NCI-H187 (cell line): ENCODE data around the gene ASPG.
"Not testable (repeated sequence)": the region's sequence is repeated elsewhere in the genome, so short reads cannot be mapped to it uniquely, and the experiment has no call there.

ENCODE experiments used
- DNase-seq, 2 experiments: peaks; one replicate each; lab custom pipeline; 2025; lab: John Stamatoyannopoulos, UW

Gene ASPG

DNA sequence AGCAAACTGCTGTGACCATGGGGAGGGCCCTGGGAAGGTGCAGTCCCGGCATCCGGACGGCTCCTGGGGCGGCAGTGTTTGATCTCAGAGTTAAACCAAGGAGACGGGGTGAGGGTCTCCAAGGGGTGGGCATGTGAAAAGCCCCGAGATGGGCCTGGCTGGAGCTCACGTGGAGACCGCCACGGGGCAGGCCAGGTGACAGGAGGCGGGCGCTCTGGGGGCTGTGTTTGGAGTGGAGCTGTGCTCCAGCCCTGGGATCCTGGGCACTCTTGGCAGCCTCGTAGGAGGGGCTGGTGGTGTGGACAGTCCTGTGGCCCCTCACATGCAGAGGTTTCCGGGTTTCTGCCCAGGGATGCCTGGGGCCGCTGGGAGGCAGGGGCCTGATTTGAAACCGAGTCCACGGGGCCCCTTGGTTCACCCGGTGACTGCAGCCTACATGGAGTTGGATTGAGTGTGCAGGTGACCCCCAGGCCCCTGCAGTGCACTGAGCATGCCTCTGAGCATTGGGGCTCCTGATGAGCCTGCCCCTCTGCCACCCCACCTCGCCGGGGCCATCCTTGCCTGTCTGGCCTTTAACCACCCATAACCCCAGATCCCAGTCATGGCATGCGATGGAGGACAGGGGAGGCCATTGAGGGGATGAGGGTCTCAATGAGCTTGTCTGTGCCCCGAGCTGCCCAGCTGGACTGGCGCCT, 61.3 kb downstream of the ASPG start:
- no peak for DNase-seq

DNA sequence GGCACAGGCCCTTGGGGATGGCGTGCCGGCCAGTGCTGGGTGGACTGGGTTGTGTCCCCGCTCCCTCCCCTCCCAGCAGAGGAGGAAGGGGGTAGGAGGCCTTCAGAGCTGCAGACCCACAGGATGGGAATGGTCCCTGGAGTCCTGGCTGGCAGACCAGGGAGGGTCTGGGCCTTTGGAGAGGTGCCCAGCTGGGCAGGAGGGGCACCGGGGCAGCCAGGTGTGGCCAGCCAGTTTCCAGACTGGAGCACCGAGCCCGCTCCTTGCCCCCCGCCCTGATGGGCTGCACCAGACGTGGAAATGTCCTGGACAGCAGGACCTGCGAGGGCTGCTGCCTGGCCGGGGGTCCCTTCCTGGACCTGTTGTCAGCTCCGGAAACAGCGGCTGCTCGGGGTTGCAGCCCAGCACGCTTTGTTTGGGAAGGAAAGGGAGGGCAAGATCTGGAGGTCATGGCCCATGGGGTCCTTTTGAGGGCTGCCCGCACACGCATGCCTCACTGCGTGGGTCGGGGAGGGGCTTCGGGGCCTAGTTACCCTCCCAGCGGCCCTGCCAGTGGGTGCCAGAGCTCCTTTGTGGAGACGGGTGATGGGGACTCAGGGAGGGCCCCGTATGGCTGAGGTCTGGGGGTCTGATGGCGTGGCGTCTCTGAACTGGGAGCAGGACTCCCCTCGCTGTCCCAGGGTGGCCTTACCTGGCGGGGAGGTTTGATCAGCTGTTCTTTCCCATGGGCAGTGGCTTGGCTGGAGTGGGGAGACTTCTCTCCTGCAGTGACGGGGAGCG, 62.0 kb downstream of the ASPG start:
- DNase-seq: no peak

DNA sequence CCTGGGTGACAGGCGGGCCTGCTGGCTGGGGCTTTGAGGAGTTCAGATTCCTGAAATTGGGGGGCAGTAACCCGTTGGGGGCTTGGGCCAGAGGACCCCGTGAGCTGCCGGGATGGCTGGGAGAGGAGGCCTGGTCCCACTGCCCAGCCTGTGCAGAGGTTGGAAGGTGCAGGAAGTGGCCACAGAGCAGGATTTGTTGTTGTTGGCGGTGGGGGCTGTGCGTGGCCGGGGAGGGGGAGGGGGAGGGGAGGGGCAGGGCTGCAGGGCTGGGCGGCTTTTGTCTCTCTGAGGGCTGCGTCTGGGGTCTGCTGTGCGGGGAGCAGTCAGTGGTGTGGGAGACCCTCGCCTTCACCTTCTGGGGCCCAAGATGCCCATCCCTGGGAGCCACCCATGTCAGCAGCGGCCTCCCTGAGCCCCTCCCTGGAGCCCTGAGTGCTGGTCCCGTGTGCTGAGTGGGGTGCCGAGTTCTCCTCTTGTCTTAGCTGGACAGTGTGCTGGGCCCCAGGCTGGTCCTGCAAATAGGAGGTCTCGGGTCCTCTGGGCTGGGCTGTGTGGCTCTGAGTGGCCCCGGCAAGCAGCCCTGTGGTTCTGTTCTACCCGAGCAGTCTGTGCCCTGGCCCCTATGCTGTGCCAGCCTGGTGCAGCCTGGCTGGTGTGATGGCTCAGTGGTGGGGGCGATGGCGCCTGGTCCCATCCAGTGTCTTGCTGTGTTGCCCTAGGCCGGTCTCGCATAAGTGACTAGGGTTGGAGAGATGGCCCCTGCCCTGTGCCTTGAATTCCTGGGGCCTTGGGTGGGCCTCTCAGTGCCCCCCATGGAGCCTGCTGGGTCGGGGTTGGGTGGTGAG, 63.2 kb downstream of the ASPG start:
- no peak for DNase-seq

DNA sequence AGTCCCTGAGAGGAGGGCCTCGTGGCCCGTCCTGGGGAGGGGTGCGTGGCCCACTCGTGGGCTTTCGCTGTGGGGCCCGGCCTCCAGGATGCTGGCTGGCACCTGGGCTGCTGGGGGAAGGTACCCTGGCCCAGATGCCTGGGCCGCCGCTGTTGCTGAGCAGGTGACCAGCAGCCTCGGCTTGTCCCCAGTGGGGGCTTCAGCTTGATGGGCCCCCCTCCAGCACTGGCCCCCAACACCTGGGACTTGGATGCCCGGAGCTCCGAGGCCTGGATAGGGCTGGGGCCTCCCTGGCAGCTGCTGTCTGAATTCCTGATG, 63.7 kb downstream of the ASPG start:
- no peak for DNase-seq

DNA sequence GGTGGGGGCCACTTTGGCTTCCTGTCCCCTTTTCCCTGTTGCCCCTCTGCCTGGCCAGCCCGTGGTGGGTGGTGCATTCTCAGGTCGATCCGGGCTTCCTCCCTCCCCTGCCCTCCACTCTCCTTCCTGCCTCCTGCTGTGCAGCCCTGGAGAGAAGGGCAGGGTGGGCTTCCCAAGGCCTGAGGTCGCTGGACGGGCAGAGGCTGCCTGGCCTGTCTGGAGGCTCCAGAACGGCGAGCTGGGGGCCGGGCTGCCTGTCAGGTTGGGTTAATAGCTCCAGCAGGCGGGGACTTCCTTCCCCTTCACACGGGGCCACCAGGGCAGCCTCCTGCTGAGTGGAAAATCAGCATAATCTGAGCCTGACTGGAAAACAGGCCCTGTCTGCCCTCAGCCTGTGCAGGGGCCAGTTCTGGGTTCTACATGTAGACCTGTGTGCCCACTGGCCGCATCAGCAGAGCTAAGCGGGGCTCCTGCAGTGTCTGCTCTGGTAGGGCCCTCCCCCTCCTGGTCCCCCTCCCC, 64.2 kb downstream of the ASPG start:
- DNase-seq: no peak

DNA sequence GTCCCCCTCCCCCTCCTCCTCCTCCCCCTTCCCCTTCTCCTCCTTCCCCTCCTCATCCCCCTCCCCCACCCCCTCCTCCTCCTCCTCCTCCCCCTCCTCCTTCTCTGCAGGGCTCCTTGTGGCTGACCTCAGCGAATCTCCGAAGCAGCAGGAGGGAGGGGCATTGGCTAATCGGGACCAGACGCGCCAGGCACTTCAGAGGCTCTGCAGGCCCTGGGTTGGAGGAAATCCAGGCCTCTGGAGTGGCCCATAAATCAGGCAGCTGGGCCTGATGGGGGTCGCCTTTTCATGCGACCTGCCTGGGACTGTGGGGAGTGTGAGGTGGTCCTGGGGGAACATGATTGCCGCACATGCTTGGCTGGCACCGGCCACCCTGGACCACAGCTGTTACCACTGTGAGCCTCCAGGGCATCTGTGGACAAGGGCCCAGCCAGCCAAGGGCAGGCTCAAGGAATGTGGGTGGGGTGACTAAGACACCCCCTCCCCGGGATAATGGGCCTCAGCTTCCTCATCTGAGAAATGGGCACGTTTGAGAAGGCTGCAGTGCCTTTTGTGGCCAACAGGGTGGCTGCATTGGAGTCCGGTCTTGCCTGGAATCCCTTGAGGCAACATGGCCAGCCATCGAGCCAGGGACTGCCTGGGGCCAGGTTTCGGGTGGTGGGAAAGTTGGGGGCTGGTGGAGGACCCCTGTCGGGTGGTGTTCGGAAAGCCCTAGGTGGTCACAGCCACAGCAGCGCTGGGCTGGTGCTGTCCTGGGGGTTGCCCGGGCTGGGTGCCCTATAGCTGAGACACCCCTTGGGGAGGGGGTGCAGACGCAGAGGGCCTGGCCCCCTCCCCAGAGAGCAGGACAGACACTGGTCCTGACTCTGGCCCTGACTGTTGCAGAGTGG, 64.9 kb downstream of the ASPG start:
- peak in 1 of 2 experiments; percentile 25 for DNase-seq

DNA sequence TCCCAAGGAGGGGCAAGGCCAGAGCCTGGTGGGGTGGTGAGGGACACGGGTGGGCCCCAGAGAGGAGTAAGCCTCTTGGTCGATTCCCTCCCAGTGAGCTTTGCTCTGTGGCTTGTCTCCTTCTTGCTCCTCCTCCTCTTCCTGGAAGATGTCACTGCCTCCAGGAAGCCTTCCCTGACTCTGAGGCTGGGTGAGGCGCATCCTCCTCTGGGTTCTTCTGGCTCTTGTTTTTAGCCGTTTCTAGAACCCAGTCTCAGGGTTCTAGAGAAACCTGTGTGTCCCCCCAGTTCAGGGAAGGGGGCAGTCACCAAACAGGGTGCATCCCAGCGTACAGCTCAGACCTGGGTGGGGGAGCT, 65.5 kb downstream of the ASPG start:
- no peak for DNase-seq

DNA sequence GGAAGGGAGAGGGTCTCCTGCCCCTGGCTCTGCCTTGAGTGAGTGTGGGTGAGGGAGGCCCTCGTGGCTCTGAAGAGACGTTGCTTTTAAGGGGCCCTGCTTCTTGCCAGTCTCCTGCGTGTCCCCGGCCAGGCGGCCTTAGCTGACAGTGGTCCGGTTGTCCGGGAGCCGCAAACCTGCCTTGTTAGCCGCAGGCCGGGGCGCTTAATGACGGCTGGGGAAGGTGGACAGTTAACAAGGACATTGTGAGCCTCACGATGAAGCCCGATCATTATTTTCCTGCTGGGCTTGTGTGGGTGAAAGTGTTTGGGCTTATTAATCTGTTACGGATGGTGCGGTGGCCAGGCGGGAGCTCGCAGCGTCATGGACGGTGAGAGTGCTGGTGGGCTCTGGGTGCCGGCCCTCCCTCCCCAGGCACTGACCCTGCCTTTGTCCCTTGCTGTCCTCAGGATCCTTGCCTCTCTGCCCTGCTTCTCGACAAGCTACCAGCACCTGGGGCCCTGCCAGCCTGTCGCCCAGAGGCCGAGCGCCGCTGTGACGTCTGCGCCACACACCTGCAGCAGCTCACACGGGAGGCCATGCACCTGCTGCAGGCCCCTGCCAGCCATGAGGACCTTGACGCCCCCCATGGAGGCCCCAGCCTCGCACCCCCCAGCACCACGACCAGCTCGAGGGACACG, 66.2 kb downstream of the ASPG start:
- no peak for DNase-seq

DNA sequence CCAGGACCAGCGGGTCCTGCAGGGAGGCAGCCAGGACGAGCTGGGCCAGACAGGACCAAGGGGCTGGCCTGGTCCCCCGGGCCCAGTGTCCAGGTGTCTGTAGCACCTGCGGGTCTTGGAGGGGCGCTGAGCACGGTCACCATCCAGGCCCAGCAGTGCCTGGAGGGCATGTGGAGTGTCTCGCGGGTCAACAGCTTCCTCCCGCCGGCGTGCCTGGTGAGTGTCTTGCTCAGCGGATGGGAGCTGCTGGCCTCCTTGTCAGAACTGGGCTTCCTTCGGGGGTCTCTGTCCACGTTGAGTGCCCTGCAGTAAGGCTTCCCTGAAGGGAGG, 66.7 kb downstream of the ASPG start:
- no peak for DNase-seq

DNA sequence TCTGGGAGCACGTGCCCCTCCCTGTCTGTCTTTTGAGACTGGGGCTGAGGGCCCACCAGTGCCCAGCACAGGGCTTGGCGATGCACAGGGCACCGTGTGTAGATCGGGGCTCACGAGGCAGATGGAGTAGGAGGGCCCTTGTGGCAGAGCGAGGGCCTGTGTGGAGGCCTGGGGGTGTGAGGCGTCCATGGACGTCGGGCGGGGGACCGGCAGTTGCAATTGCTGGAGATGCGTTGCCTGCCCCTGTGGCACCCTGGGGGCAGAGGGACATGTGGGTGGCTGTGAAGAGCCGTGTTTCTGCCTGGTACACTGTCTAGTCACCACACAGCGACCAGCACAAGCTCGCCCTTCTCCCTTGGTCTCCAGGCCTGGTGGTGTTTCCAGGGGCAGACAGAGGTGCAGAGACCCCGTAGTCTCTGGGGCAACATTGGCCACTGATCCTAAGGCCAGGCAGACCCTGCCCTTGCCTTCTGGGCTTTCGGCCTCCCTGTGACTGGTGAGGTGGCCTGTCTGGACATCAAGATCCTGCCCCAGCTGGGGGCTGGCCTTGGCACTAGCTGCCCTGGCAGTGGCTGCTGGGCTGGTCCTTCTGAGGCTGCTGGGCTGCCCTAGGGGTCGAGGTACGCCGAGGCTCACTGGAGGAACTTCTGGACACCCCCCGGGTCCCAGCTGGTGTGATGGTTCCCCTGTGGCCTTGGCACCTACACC, 67.3 kb downstream of the ASPG start:
- no peak for DNase-seq

DNA sequence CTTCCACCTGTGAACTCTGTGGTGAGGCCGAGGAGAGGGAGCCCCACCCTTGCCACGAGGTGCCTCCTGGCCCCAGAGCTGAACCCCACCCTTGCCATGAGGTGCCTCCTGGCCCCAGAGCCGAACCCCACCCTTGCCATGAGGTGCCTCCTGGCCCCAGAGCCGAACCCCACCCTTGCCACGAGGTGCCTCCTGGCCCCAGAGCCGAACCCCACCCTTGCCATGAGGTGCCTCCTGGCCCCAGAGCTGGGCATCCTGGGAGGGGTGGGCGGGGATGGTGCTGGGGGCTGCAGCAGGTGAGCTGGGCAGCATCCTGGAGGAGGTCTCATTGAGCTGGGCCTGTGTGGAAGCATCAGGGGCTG, 67.9 kb downstream of the ASPG start:
- DNase-seq: not testable (repeated sequence)

DNA sequence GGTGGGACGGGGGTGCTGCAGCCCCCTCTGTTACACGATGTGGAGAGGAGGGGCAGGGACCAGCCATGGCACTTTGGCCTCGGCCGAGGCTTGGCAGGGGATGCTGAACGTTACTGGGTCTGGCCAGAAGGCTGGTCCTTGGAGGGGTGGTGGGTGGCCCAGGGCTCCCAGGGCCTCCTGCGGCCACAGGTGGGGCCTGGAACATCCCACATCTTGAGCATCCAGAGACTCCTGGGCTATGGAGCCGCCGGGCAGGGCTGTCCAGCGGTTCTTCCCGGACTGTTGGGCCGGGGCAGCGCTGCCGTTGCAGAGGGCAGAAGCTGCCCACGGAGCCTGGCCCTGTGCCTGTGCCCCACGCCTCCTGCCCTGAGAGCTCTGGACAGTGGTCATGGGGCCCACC, 68.7 kb downstream of the ASPG start:
- DNase-seq: no peak

DNA sequence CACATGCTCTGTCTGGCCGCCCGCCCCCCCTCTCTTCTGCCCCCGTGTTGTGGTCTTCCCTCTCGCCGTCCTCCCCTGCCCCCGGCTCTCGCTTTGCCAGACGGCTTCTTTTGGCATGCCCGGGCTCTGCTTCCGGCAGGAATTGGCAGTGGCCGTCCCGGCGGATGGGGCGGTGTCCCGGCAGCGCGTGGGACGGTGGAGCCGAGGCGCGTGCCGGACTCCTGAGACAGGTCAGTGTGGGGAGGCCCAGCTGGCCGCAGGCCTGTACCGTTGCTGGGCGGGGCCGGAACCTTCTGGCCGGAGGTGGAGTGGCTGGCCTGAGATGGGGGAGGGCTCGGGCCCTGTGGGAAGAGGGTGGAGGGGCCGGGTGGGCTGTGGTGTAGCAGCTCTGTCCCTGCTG, 70.0 kb downstream of the ASPG start:
- no peak for DNase-seq

DNA sequence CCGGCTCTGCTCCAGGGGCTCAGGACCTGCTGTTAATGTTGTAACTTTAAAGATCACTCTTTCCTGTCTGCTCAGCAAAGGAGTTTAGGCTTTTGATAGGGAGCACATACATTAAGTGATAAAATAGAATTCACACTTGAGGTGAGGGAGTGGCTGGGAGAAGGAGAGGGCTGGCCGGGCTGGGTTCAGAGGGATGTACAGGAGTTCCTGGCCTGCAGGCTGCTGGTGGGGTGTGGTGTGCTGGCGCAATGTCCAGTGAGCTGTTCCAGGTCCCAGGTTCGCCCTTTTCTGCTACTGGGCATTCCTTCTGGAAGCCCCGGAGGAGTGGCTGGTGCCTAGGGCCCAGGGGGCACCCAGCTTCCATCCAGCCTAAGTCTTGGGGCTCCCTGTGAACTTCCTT, 70.6 kb downstream of the ASPG start:
- no peak for DNase-seq

DNA sequence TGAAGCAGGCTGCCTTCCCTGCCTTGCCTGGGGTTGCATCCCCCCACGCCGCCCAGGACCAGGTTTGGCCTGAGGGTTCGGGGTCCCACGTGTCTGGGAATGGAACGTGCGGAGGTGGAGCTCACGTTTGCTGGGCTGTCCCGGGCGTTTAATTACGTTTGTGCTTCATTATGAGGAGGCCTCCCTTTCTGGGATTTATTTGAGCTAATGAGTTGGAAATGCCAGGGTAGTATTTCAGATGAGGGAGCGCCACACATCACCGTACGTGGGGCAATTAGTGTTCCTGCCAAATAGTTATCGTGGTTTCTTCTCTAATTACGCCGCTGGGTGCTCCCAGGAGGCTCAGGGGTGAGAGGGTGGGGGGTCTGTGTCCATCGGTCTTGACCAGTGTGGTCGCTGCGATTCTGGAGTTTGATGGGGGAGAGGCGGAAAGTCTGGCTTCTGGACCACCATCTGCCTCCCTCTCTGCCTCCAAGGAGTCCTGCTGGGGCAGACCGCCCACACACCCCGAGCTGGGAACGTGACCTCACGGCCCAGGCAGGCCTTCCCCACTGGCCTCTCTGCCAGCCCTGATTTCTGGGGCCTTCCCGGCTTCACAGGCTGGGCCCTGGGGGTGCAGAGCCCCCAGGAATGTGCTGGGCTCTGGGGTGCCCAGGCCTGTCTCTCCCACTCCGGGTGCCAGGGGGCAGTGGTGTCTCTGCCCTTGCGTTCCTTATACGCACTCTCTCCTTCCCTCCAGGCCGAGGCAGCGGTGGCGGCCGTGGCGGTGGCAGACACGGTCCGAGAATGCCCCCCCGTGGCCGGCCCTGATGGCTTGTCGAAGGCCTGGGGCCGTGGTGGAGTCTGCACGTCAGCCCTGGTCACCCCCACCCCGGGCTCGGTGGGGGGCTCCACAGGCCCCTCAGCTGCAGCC, 71.8 kb downstream of the ASPG start:
- DNase-seq: no peak

DNA sequence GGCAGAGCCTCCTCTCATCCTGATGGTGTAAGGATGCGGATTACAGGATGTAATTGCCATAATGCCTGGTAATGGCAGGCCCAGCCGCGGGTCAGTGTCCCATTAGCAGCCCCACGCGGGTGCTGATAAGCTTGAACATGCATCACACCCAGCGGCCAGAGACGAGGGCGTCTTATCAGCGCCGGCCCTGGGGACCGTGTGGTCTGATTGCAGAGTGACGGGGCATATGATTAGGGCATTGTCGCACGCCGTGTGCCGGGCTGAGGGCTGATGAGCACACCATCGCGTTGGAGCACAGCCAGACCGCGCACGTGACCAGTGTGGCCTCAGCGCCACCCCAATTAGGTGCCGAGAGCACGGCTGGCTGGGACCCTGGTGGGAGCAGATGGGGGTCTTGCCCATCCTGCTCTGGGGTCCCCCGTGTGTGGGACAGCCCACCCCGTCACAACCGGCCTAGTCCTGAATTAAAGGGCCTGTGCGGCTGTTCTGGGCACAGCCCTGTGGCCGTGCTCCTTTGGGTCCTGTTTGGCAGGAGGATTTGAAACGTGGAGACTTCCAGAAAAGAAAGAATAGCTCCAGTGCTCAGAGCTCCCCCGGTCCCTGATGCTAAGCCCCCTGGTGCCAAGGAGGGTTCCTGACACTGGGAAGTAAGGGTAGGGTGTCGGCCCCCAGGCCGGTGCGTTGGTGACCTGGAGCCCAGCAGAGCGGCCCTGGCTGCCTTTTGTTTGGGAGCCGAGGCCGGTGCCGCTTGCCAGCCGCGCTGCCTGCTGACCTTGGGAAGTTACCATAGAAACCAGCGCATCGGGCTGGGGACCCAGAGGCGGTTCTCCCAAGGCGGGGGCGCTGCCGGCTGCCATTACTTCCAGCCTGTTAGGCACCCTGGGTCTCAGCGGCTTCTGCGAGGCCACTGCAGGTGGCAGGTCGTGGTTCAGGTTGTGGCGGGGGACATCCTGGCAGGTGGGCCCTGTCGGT, 73.6 kb downstream of the ASPG start:
- no peak for DNase-seq

DNA sequence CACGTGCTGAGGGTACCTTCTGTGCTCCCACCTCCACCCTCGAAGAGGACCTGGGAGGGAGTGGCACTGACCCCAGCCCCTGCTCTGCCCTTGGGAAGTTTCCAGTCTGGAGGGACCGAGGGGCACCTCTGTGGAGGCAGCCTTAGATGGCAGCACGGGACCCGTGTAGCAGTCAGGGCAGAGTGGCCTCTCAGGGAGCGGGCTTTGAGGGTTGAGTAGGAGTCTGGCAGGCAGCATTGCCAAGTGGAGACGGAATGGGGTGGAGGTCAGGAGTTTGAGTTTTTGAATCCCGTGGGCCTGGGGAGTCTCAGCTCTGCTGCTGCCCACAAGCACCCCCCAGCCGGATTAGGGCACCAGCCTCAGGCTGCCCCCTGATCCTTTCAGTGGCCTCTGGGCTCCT, 74.5 kb downstream of the ASPG start:
- DNase-seq: no peak

DNA sequence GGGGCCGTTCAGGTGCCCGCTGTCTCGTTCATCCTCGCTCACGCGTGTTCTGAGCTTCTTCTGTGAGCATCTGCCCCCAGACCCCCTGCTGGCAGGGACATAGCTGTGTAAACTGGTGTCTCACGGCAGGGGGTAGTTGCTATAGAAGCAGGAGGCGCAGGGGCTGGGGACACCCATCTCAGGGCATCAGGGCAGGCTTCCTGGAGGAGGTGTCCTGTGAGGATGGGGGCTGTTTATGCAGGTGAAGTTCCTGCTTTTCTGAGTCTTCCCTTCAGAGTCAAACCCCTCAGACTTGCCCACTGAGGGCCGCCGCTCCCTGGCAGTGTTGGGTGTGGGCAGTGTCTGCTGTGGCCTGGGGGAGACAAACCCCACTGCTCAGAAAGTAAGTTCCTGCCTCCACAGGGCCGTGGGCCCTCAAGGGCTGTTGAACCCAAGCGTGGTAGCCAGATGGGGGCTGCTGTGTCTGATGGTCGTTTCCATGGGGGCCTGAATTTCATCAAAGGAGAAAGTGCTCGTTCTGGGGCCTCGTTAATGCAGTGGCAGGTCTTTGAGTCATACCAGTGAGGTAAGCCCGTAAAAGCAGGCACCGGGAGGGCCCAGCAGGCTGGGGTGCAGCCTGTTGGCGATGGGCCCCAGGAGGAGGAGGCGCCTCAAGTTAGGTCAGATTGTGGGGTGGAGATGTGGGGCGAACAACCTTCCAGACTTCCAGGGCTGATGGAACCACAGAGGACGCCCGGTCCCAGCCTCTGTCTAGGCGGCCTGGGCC, 76.3 kb downstream of the ASPG start:
- no peak for DNase-seq
